HEK293 (cell line): ENCODE measurements around the gene ITIH3.

Experiments
- CTCF ChIA-PET: fragments of 350-600 bp; formaldehyde crosslinking; extraction: SDS; loops from one replicate; lab custom pipeline; 2021; ENCODE audit warnings: antibody characterized with exemption; lab: Yijun Ruan, JAX
- POLR2A ChIA-PET: fragments of 300-600 bp; formaldehyde crosslinking; extraction: SDS; loops from one replicate; lab custom pipeline; 2020; ENCODE audit warnings: antibody characterized with exemption, inconsistent platforms; lab: Yijun Ruan, JAX
- H3K27ac ChIP-seq: fragments of 200-500 bp; sonication (Bioruptor generic); 2 replicates; pipeline ENCODE4 v1.5.1; 2014; ENCODE audit warnings: low read depth, low read length, control low read depth, inconsistent platforms; ENCODE audit errors: extremely low read depth
- H3K36me3 ChIP-seq, 2 experiments: fragments of 200-500 bp in 1 of 2; sonication (Bioruptor generic) in 1 of 2; 1 replicate in 1 of 2; 2 replicates in 1 of 2; pipeline ENCODE4 v1.5.1; 2014 to 2017; ENCODE audit warnings: inconsistent platforms in 2 of 2, low read length in 2 of 2; ENCODE audit not compliant: control insufficient read depth in 2 of 2, insufficient read depth in 1 of 2
- H3K4me1 ChIP-seq: fragments of 200-500 bp; sonication (Bioruptor generic); 2 replicates; pipeline ENCODE4 v1.5.1; 2014; ENCODE audit warnings: mild to moderate bottlenecking, low read length, inconsistent platforms; ENCODE audit not compliant: control insufficient read depth, insufficient read depth
- H3K4me3 ChIP-seq: 2 replicates; pipeline ENCODE4 v1.5.1; 2011; ENCODE audit warnings: low read depth, mild to moderate bottlenecking, control low read depth, low read length, moderate library complexity
- H3K9me3 ChIP-seq: fragments of 200-500 bp; sonication (Bioruptor generic); 2 replicates; pipeline ENCODE4 v1.5.1; 2014; ENCODE audit warnings: low read depth, low read length, inconsistent platforms; ENCODE audit not compliant: control insufficient read depth, insufficient read depth
- ATF2 ChIP-seq: fragments of 450-650 bp; formaldehyde crosslinking; IDR thresholded peaks from 2 replicates; pipeline ENCODE4 v1.5.1; 2016; ENCODE audit warnings: missing biosample characterization, missing genetic modification characterization, low read depth
- ZFP69B ChIP-seq: fragments of 450-650 bp; formaldehyde crosslinking; IDR thresholded peaks from 2 replicates; pipeline ENCODE4 v1.5.1; 2016; ENCODE audit warnings: missing biosample characterization, missing genetic modification characterization
- ZIC2 ChIP-seq: fragments of 450-650 bp; formaldehyde crosslinking; IDR thresholded peaks from 2 replicates; pipeline ENCODE4 v1.5.1; 2016; ENCODE audit warnings: missing biosample characterization, missing genetic modification characterization
- ZNF121 ChIP-seq: fragments of 450-650 bp; formaldehyde crosslinking; IDR thresholded peaks from 2 replicates; pipeline ENCODE4 v1.5.1; 2016; ENCODE audit warnings: missing biosample characterization, missing genetic modification characterization
- ZNF132 ChIP-seq: fragments of 450-650 bp; formaldehyde crosslinking; IDR thresholded peaks from 2 replicates; pipeline ENCODE4 v1.5.1; 2017; ENCODE audit warnings: missing biosample characterization, missing genetic modification characterization, borderline replicate concordance
- ZNF146 ChIP-seq: fragments of 450-650 bp; formaldehyde crosslinking; IDR thresholded peaks from 2 replicates; pipeline ENCODE4 v1.5.1; 2016; ENCODE audit warnings: missing biosample characterization, missing genetic modification characterization
- ZNF211 ChIP-seq: fragments of 450-650 bp; formaldehyde crosslinking; IDR thresholded peaks from 2 replicates; pipeline ENCODE4 v1.5.1; 2016; ENCODE audit warnings: low read depth, missing biosample characterization, missing genetic modification characterization
- ZNF266 ChIP-seq: fragments of 450-650 bp; formaldehyde crosslinking; IDR thresholded peaks from 2 replicates; pipeline ENCODE4 v1.5.1; 2016; ENCODE audit warnings: missing biosample characterization, missing genetic modification characterization, low read depth
- ZNF302 ChIP-seq: fragments of 450-650 bp; formaldehyde crosslinking; IDR thresholded peaks from 2 replicates; pipeline ENCODE4 v1.5.1; 2016; ENCODE audit warnings: missing biosample characterization, missing genetic modification characterization, low read depth
- ZNF398 ChIP-seq: fragments of 450-650 bp; formaldehyde crosslinking; IDR thresholded peaks from 2 replicates; pipeline ENCODE4 v1.5.1; 2017; ENCODE audit warnings: missing biosample characterization, missing genetic modification characterization
- ZNF501 ChIP-seq: fragments of 450-650 bp; formaldehyde crosslinking; IDR thresholded peaks from 2 replicates; pipeline ENCODE4 v1.5.1; 2016; ENCODE audit warnings: missing biosample characterization, missing genetic modification characterization
- ZNF580 ChIP-seq: fragments of 450-650 bp; formaldehyde crosslinking; IDR thresholded peaks from 2 replicates; pipeline ENCODE4 v1.5.1; 2016; ENCODE audit warnings: missing biosample characterization, missing genetic modification characterization
- ZNF692 ChIP-seq: fragments of 450-650 bp; formaldehyde crosslinking; IDR thresholded peaks from 2 replicates; pipeline ENCODE4 v1.5.1; 2016; ENCODE audit warnings: missing biosample characterization, missing genetic modification characterization
- ZNF747 ChIP-seq: fragments of 450-650 bp; formaldehyde crosslinking; IDR thresholded peaks from 2 replicates; pipeline ENCODE4 v1.5.1; 2016; ENCODE audit warnings: missing biosample characterization, missing genetic modification characterization
- ZNF76 ChIP-seq: fragments of 450-650 bp; formaldehyde crosslinking; IDR thresholded peaks from 2 replicates; pipeline ENCODE4; 2016; ENCODE audit warnings: low read depth, missing biosample characterization, missing genetic modification characterization, borderline replicate concordance
- ZNF776 ChIP-seq: fragments of 450-650 bp; formaldehyde crosslinking; IDR thresholded peaks from 2 replicates; pipeline ENCODE4 v1.5.0; 2017; ENCODE audit warnings: missing biosample characterization, missing genetic modification characterization, borderline replicate concordance
- ZNF830 ChIP-seq: fragments of 450-650 bp; IDR thresholded peaks from 2 replicates; pipeline ENCODE4 v1.5.0; 2018; ENCODE audit warnings: missing biosample characterization, missing genetic modification characterization, low read depth, mild to moderate bottlenecking, moderate library complexity
- TF ChIP-seq, protein P1 (sequence below): fragments of 450-650 bp; formaldehyde crosslinking; IDR thresholded peaks from 2 replicates; pipeline ENCODE4 v1.5.1; 2016; ENCODE audit warnings: missing biosample characterization, missing genetic modification characterization

ITIH3 gene

DNA sequence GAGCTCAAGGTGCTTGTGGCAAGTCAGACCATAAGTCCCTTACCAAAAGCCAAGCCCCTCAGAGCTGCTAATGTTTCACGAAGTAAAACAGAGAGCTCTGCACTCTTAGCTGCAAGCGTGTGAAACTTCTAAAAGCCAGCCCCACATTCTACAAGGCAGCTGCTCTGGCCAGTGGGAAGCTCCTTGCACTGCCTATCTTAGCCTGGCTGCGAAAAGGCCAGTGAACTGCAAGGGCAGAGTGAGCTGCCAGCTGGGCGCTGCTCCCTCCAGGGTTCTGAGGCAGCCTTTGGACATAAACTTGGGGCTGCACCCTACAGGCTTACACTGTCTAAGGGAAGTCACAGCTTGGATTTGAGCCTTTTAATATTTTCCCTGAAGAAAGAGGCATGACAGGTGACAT, 42.4 kb downstream of the ITIH3 start:
- Histone ChIP-seq H3K4me1 (peaks cover under 1% of the 10 kb centered on the region; the same call in 1 of the 2 replicates), H3K4me3 (no peak overlapping the region), H3K9me3 (no peaks in the 10 kb centered on the region), H3K27ac (no peak overlapping the region), H3K36me3 (peaks cover 0 to 37% of the 10 kb centered on the region in 2 experiments; a peak in 1 of 3 replicates)
- TF ChIP-seq ZNF580 (no peak), ZNF266 (no peak), ZNF211 (no peak), ZNF398 (tag by site-specific recombination) (no peak), ZNF146 (no peak), ZNF501 (tag by site-specific recombination) (no peak), ZNF692 (no peak), ZNF747 (tag by site-specific recombination) (no peak), ZNF830 (tag by site-specific recombination) (no peak), ZFP69B (no peak), ZNF776 (no peak), ZNF121 (tag by site-specific recombination) (no peak), ZNF302 (tag by site-specific recombination) (no peak), ZNF76 (tag by site-specific recombination) (no peak), ZNF132 (no peak)
- TF ChIP-seq, protein P1, sequence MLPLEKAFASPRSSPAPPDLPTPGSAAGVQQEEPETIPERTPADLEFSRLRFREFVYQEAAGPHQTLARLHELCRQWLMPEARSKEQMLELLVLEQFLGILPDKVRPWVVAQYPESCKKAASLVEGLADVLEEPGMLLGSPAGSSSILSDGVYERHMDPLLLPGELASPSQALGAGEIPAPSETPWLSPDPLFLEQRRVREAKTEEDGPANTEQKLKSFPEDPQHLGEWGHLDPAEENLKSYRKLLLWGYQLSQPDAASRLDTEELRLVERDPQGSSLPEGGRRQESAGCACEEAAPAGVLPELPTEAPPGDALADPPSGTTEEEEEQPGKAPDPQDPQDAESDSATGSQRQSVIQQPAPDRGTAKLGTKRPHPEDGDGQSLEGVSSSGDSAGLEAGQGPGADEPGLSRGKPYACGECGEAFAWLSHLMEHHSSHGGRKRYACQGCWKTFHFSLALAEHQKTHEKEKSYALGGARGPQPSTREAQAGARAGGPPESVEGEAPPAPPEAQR (tag by site-specific recombination), result no peak
- ChIA-PET CTCF (interaction anchor here (0.8 kb wide), 1 partner anchor 36 kb away, joined by 3 read pairs; no protein-coding TSS in a partner anchor), POLR2A (no interaction called here)

DNA sequence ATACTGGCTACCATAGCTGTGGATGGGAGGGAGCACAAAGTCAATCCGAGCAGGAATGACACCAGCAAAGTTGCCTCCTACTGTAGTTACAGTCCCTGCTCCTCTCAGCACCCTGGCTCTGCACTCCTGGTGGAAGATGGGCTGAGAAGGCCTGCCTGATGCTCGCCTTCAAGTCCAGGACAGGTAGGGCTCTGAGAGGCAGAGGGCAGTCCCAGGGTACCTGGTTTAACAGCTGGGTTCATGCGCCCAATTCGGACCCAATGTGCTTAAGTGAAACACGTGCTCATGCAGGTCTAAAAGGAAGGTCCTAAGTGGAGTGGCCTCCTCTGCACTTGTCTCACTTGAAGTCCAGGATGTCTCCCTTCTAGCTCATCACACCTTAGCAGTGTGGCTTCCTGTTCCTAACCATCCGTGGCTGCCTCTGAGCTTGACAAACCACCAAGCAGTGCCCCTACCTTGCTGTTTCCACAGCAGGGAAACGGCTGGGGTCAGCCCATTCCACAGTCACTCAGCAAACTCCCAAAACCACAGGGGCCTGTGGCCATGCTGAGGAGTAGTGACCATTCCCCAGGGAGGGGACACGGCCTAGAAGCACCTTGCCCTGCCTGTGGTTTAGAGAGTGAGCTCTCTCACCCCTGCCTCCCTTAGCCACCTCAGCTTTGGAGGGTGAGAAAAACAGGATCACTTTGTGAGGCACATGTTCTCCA, 44.1 kb downstream of the ITIH3 start:
- CTCF ChIA-PET, result interaction anchor here (1.1 kb wide), 1 partner anchor 40 kb away, joined by 4 read pairs; no protein-coding TSS in a partner anchor
- POLR2A ChIA-PET, result no interaction called here
- TF ChIP-seq ATF2 (tag by site-specific recombination) (no peak), ZIC2 (peak; percentile 45)

More for the DNA sequence above, 44.1 kb downstream of the ITIH3 start:
- Histone ChIP-seq H3K9me3 (no peaks in the 10 kb centered on the region), H3K27ac (no peak overlapping the region), H3K36me3 (peaks cover 0 to 46% of the 10 kb centered on the region in 2 experiments; a peak in 1 of 3 replicates), H3K4me1 (no peaks in the 10 kb centered on the region), H3K4me3 (no peak overlapping the region)
